Left hindlimb (tissue), 1 donor: ENCODE measurements around the gene FMO2.

Experiments used
- DNase-seq: peaks from one replicate; pipeline ENCODE4 v3.0.0-alpha.2; 2018

FMO2 gene, protein sequence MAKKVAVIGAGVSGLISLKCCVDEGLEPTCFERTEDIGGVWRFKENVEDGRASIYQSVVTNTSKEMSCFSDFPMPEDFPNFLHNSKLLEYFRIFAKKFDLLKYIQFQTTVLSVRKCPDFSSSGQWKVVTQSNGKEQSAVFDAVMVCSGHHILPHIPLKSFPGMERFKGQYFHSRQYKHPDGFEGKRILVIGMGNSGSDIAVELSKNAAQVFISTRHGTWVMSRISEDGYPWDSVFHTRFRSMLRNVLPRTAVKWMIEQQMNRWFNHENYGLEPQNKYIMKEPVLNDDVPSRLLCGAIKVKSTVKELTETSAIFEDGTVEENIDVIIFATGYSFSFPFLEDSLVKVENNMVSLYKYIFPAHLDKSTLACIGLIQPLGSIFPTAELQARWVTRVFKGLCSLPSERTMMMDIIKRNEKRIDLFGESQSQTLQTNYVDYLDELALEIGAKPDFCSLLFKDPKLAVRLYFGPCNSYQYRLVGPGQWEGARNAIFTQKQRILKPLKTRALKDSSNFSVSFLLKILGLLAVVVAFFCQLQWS

DNA sequence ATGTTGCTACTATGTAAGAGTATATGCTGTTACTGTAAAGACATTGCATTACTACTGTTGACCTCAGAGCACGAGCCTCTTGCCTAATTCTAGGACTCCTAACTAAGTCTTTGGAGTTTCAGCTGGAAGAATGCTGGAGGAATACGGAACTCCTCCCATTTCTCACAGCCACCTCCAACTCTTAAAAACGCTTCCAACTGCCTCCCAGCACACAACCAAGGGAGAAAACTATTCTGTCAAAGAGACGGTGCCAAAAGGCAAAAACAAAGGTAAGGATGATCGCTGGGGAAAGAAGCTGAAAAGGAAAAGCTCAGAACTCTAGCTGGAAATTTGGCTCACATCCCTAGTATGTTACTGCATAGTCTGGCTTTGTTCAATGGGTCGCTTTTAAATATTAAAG, at the start of gene FMO2:
FMO2 (plus strand) TSS at position 210 of the 400 bp plus-strand sequence. CDS start 414 bp downstream, outside the sequence.
- peak; percentile 54 for DNase-seq

GRCh38 chr1:171137580-171137979, 47.5 kb upstream of the FMO2 start:
- DNase-seq: no peak

GRCh38 chr1:171138980-171139379, 46.1 kb upstream of the FMO2 start:
- no peak for DNase-seq

- DNase-seq: no peak
Measured at GRCh38 chr1:171139890-171140289, 45.2 kb upstream of the FMO2 start.

GRCh38 chr1:171140401-171140800, 44.7 kb upstream of the FMO2 start:
- no peak for DNase-seq

DNA sequence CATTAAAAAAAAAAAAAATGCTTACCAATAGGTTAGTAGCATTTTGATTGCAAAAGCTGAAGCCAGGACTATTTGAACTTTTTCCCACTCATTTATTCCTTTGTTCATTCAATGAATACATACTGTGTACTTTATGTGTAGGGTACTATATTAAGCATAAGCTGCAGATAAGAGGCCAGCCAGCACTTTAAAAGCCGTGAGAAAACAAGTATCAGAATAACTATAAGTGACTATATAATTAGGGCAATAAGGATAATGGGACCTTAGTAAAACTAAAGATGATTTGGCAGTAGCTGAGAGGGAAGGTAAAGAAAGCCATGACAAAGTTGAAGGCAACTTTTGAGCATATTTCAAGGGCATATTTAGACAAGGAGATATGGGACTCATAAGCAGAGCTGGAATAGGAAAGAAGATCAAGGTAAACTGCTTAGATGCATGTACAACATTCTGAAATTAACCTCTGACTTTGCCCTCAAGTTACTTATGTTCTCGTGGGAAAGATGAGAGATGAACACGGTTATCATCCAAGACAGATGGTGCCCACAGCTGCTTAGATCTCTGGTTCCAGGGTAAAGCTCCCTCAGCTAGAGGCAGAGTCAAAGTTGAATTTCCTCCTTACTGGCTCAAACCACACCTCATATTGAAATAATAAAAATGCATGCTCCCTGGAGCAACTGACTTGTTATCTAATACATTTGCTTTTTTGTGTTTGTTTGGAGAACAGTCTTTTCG, 44.0 kb upstream of the FMO2 start:
- peak; percentile 47 for DNase-seq

GRCh38 chr1:171141688-171142415, 43.2 kb upstream of the FMO2 start:
- peak; percentile 85 for DNase-seq

- peak; percentile 80 for DNase-seq
Measured at GRCh38 chr1:171142416-171143385, 42.4 kb upstream of the FMO2 start.

- no peak for DNase-seq
Measured at GRCh38 chr1:171150156-171150555, 34.9 kb upstream of the FMO2 start.

DNA sequence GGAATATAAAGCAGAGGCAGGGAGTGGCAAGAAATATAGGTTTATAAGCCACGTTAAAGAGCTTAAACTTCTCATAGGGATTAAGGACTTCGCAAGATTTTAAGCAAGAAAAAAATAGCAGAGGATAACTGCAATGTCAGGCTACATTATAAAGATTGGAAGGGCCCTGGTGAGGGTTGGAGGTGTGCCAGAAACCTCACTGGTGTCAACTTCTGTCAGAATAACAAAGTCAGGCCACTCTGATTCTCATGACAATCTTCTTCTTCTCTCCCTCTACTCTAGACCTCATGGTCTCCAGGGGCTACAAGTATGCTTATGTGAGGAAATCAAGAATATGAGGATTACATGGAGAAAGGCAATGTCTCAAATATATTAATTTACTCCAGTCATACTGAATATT, 32.6 kb upstream of the FMO2 start:
- DNase-seq: no peak

DNA sequence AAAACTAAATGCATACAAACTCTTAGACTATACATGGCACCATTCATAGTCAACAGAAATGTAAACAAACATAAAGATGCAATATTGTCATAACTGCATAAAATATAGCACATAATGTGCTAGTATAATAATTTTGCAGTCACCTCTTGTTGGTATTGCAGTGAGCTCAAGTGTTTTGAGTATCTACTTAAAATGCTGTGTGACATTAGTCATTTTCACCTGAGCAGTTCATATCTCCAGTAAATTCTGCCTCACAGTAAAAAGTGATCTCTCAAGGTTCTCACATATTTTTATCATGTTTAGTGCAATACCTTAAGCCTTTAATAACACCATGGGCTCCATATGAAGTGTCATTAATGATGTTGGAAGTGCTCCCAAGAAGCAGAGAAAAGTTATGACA, 29.6 kb upstream of the FMO2 start:
- DNase-seq: no peak

DNA sequence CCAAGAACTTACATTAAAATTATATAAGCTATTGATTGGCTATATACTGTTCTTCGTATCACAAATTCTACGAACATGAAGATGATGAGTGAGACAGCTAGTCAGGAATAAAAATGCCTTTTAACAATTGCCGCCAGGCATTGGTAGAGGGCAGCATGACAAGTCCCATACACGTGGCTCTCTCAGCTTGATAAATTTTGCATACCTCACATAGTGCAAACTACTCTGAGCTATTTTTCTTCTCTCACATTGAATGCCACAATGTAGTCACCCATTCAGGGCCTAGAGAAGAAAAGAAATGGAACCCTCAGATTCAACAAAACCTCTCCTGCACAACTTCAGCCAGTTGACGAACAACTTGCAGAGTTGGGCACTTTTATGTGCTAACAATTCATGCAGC, 27.0 kb upstream of the FMO2 start:
- no peak for DNase-seq

DNA sequence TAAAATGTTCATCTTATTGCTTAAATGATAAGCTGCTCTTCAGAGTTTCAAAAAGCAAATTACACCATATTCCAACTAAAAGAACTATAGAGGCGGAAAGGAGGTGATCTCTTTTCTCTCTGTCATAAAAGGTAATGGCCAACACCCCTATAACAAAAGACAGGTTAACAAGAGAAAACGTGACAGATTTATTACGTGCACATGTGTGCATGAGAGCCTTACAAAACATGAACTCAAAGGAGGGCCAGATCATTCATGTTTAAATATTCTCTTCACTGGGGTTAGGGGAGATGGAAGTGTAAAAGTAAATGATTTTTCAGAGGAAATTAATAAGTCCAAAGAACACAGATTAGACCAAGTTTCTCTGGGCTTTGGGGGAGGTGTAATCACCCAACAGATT, 26.5 kb upstream of the FMO2 start:
- no peak for DNase-seq

DNA sequence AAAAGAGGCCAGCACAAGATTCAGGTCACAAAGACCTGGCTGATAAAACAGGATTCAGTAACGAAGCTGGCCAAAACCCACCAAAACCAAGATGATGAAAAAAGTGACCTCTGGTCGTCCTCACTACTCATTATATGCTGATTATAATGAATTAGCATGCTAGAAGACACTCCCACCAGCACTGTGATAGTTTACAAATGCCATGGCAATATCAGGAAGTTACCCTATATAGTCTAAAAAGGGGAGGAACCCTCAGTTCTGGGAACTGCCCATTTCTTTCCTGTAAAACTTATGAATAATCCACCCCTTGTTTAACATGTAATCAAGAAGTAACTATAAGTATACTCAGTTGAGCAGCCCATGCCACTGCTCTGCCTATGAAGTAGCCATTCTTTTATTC, 26.0 kb upstream of the FMO2 start:
- DNase-seq: no peak

DNA sequence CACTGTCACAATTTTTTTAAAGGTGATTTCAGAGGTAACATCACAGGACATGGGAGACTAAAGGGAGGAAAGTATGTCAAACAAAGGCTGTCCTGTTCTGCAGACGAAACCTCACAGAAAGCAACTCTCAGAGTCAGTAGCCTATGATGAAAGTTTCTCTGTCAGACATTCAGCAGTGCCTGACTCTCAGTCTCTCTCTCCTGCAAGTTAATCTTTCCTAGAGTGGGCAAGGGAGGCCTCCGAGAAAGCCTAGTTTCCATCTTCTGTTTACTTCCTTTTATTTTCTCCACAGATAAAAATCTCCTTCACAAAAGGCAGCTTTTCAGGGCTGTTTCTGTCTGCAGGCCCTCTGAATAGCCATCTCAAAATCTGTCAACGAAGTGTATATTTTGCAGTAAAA, 24.9 kb upstream of the FMO2 start:
- no peak for DNase-seq

- no peak for DNase-seq
Measured at GRCh38 chr1:171160639-171161354, 24.3 kb upstream of the FMO2 start.

- DNase-seq: no peak
Measured at GRCh38 chr1:171161431-171161830, 23.7 kb upstream of the FMO2 start.

DNA sequence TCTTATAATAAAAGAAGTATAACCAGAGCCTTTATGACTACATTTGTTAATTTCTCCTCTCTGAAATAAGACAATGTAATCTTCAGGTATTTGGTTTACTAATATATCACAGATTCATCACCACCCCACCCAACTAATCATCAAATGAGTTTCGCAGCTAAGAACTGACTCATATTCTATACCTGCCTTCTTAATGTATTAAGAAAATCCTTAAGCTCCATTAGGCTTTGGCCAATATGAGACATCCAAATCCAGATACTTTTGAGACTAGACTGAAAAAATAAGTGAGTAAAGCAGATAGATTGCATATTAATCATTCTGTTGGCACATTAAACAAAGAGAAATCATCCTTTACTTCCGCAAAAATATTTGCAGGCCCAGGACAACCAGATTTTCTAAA, 18.7 kb upstream of the FMO2 start:
- no peak for DNase-seq

- no peak for DNase-seq
Measured at GRCh38 chr1:171167785-171168184, 17.3 kb upstream of the FMO2 start.

DNA sequence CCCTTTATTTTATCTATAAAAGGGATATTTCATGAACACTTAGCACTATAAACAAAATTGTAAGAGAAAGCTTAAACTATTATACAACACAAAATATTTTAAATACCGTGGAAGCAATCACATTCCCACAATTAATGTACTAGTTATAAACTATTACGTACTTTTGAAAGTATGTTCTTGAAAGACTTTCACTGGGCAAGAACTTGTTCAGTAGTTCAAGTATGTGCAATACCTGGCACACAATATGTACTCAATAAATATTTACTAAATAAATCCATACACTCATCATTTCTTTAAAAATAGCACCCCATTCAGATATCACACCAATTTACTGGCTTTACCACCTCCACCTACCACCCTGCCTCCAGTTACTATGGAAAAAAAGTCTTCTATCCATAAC, 12.6 kb upstream of the FMO2 start:
- DNase-seq: no peak

- no peak for DNase-seq
Measured at GRCh38 chr1:171173069-171173468, 12.0 kb upstream of the FMO2 start.
